SH-SY5Y (cell line): ENCODE data around the gene GAS5.

Experiments
- GATA2 ChIP-seq: IDR thresholded peaks from 2 replicates; pipeline ENCODE4 v1.6.1; 2011; ENCODE audit warnings: mild to moderate bottlenecking, low read depth, low read length
- GATA3 ChIP-seq: IDR thresholded peaks from 2 replicates; pipeline ENCODE4 v1.6.1; 2011; ENCODE audit warnings: low read depth, mild to moderate bottlenecking, low read length, moderate library complexity

- no peak for TF ChIP-seq GATA2
- no peak for TF ChIP-seq GATA3
Measured at GRCh38 chr1:173821680-173822079, 46.1 kb downstream of the GAS5 start.
